ENCODE data around the gene LINC00305. TPM values are rescaled to one million over a fixed set of nuclear protein-coding genes. Genes with fewer than 3 reads are reported as not detected.

Gene LINC00305
- total RNA-seq (2014; rRNA removed; shearing (Covaris generic)) (not detected in 2 replicates), polyA plus RNA-seq (2016; fragmentation: Nextera tagmentation; extraction: Ambion mirVana) (not detected in 2 replicates)

DNA sequence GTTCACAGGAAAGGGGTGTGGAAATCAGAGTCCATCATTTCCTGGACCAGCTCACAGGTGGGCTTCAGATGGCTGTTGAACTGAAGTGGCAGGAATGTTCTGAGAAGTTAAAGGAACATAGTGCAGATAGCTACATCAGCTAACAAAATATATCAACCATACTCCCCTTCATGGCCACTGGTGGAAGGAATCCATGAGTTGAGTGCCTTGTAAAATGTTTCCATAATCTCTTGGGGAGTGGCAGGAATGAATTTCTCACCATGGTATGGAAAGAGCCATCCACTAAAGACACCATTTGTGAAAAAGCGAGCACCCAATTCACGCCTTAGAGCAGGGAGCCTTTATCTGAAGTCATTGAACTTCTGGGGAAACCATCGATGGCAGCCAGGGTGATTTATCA is at the start of gene LINC00305:
TSS of gene LINC00305 (minus strand) at position 101 of the 400 bp plus-strand sequence.
- in situ Hi-C loops (cut with MboI) = no loop called here
- H3K79me2 ChIP-seq (ENCODE audit: insufficient read depth) = no peaks in the 10 kb centered on the region
- no peaks in the 10 kb centered on the region for H3F3A ChIP-seq (ENCODE audit: insufficient read depth)
- TF ChIP-seq EZH2 (IDR thresholded peaks at IDR 0.05; ENCODE audit: insufficient read depth, poor library complexity, severe bottlenecking) = no peak
- no peak for TF ChIP-seq EZH2phosphoT487 (IDR thresholded peaks at IDR 0.05; ENCODE audit: insufficient read depth, low read depth)
- no peaks in the 10 kb centered on the region for H3K9me3 ChIP-seq (ENCODE audit: low read depth)
- H3K9ac ChIP-seq = no peak within 1 kb of the TSS
- peaks cover 4% of the 10 kb centered on the region; the same call in 1 of the 2 replicates for H3K27me3 ChIP-seq (replicated peaks; ENCODE audit: insufficient read depth)
- H3K4me3 ChIP-seq = no peak within 1 kb of the TSS
- no peak within 1 kb of the TSS for H2AFZ ChIP-seq
- H3K27ac ChIP-seq = no peak within 1 kb of the TSS
- no peaks in the 10 kb centered on the region for H3K9me2 ChIP-seq (ENCODE audit: insufficient read depth)
- H3K4me1 ChIP-seq (ENCODE audit: insufficient read depth) = no peaks in the 10 kb centered on the region
- DNase-seq = no peak
- H3K4me2 ChIP-seq (ENCODE audit: unreplicated experiment) = no peak within 1 kb of the TSS
- 24 to 33% methylated on average over 3 of the region's 3 CpGs for WGBS, 2 experiments (ENCODE audit: low coverage in 1 of 2, low lambda C conversion rate in 2 of 2, missing lambda C conversion rate in 2 of 2)
- no peaks in the 10 kb centered on the region for H3K36me3 ChIP-seq (ENCODE audit: low read depth)
- H4K20me1 ChIP-seq (ENCODE audit: insufficient read depth) = no peaks in the 10 kb centered on the region

DNA sequence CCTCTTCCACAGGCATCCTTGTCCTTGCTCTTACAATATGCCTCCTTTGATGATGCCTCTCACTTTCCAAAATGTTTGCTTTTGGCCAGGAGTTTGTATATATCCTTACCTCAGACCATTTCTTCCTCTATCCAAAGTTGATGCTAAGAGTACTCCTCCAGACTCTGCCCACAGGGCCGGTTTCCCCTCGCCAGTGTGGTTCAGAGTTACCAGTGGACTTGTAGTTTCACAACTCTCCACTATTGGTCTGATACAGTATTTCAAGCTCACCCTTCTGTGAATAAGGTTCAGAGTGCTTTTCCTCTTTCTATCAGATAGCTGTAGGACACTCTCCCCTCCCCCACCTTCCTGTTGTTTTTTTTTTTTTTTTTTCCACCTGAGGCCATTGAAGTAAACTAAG is 42.2 kb upstream of the LINC00305 start:
- TF ChIP-seq EZH2 (IDR thresholded peaks at IDR 0.05; ENCODE audit: insufficient read depth, poor library complexity, severe bottlenecking) = no peak
- TF ChIP-seq EZH2phosphoT487 (IDR thresholded peaks at IDR 0.05; ENCODE audit: insufficient read depth, low read depth) = no peak
- Histone ChIP-seq H3K9me3 (ENCODE audit: low read depth) (no peaks in the 10 kb centered on the region), H3K9me2 (ENCODE audit: insufficient read depth) (no peaks in the 10 kb centered on the region), H3K79me2 (ENCODE audit: insufficient read depth) (no peaks in the 10 kb centered on the region), H2AFZ (no peak overlapping the region), H3K9ac (no peak overlapping the region), H3K4me3 (no peak overlapping the region), H3K4me2 (ENCODE audit: unreplicated experiment) (no peak overlapping the region), H3K4me1 (ENCODE audit: insufficient read depth) (no peaks in the 10 kb centered on the region), H3F3A (ENCODE audit: insufficient read depth) (no peaks in the 10 kb centered on the region), H3K27me3 (replicated peaks; ENCODE audit: insufficient read depth) (no peaks in the 10 kb centered on the region; the same call in 1 of the 2 replicates), H3K27ac (no peak overlapping the region), H4K20me1 (ENCODE audit: insufficient read depth) (no peaks in the 10 kb centered on the region), H3K36me3 (ENCODE audit: low read depth) (no peaks in the 10 kb centered on the region)
- 41 to 50% methylated on average over 2 of the region's 2 CpGs for WGBS, 2 experiments (ENCODE audit: low coverage in 1 of 2, low lambda C conversion rate in 2 of 2, missing lambda C conversion rate in 2 of 2)
- no peak for DNase-seq
- in situ Hi-C loops (cut with MboI) = no loop called here

DNA sequence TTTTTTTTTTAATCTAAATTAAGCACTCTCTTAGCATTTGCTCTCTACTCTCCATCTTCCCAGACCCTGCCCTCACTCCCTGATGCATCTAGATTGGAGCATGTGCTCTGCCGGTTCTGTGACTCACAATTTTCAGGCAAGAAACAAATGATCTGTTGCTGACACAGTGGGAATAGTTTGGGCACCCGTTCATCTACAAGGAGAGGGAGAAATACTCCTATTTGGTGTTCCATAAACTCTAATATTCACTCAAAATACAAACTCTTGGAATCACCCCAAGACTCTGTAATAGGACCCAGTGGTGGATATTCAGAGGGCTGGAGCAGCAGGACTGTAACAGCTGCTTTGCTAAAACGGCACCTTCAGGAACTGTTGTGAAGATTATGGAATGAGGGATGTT is 37.1 kb upstream of the LINC00305 start:
- no peak for DNase-seq
- TF ChIP-seq EZH2 (IDR thresholded peaks at IDR 0.05; ENCODE audit: insufficient read depth, poor library complexity, severe bottlenecking) = no peak
- TF ChIP-seq EZH2phosphoT487 (IDR thresholded peaks at IDR 0.05; ENCODE audit: insufficient read depth, low read depth) = no peak
- in situ Hi-C loops (cut with MboI) = no loop called here
- no peaks in the 10 kb centered on the region for H4K20me1 ChIP-seq (ENCODE audit: insufficient read depth)
- no peaks in the 10 kb centered on the region for H3F3A ChIP-seq (ENCODE audit: insufficient read depth)
- no peaks in the 10 kb centered on the region for H3K4me1 ChIP-seq (ENCODE audit: insufficient read depth)
- no peaks in the 10 kb centered on the region for H3K36me3 ChIP-seq (ENCODE audit: low read depth)
- H3K4me3 ChIP-seq = no peak overlapping the region
- H2AFZ ChIP-seq = no peak overlapping the region
- no peaks in the 10 kb centered on the region for H3K79me2 ChIP-seq (ENCODE audit: insufficient read depth)
- no peaks in the 10 kb centered on the region for H3K9me2 ChIP-seq (ENCODE audit: insufficient read depth)
- no peaks in the 10 kb centered on the region for H3K9me3 ChIP-seq (ENCODE audit: low read depth)
- 10 to 17% methylated on average over 3 of the region's 3 CpGs for WGBS, 2 experiments (ENCODE audit: low coverage in 1 of 2, low lambda C conversion rate in 2 of 2, missing lambda C conversion rate in 2 of 2)
- H3K27me3 ChIP-seq (replicated peaks; ENCODE audit: insufficient read depth) = no peaks in the 10 kb centered on the region; the same call in 1 of the 2 replicates
- no peak overlapping the region for H3K4me2 ChIP-seq (ENCODE audit: unreplicated experiment)
- no peak overlapping the region for H3K27ac ChIP-seq
- no peak overlapping the region for H3K9ac ChIP-seq

DNA sequence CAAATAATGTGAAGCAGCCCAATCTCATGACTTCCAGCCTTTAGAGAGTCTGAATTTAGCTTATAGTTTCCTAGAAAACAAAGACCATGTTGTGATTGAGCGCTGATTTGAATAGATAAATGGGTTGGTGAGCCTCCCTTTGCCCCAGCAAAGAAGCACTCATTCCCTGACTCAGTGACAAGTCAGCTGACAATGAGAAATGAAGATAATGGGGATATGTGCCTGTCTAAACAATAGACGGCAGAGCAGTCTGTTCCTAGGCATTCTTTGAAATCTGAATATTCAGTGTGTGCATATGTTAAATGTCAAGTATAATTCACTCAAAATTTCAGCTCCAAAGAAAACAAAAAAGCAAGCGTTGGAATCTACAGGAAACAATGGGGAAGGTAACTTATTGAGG is 34.8 kb upstream of the LINC00305 start:
- H3K4me3 ChIP-seq = no peak overlapping the region
- WGBS, 2 experiments (ENCODE audit: low coverage in 1 of 2, low lambda C conversion rate in 2 of 2, missing lambda C conversion rate in 2 of 2) = 28 to 41% methylated on average over 3 of the region's 3 CpGs
- no peak for TF ChIP-seq EZH2 (IDR thresholded peaks at IDR 0.05; ENCODE audit: insufficient read depth, poor library complexity, severe bottlenecking)
- TF ChIP-seq EZH2phosphoT487 (IDR thresholded peaks at IDR 0.05; ENCODE audit: insufficient read depth, low read depth) = no peak

DNA sequence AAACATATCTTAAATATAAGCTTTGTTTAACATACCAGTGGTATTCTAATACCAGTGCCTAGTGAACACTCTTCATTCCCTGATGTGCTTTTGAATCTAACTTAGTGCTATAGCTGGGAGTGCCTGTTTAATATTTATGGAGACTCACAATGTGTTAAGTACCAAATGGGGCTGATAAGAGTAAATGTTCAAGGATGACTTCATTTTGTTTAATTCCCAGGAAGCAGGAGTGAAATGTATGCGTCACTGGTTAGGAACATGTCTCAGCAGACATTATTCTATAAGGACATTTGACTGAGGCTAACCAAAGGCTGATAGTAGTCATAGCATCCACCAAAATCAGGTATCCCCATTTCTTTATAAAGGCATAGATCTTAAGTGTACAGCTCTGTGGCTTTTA is 31.7 kb upstream of the LINC00305 start:
- Histone ChIP-seq H3K4me3 (no peak overlapping the region), H2AFZ (no peak overlapping the region), H3K79me2 (ENCODE audit: insufficient read depth) (no peaks in the 10 kb centered on the region), H3K27ac (no peak overlapping the region), H3K9ac (no peak overlapping the region), H3K36me3 (ENCODE audit: low read depth) (no peaks in the 10 kb centered on the region), H3F3A (ENCODE audit: insufficient read depth) (no peaks in the 10 kb centered on the region), H3K9me3 (ENCODE audit: low read depth) (no peaks in the 10 kb centered on the region), H4K20me1 (ENCODE audit: insufficient read depth) (no peaks in the 10 kb centered on the region), H3K9me2 (ENCODE audit: insufficient read depth) (no peaks in the 10 kb centered on the region), H3K4me2 (ENCODE audit: unreplicated experiment) (no peak overlapping the region), H3K4me1 (ENCODE audit: insufficient read depth) (no peaks in the 10 kb centered on the region), H3K27me3 (replicated peaks; ENCODE audit: insufficient read depth) (no peaks in the 10 kb centered on the region)
- DNase-seq = no peak
- TF ChIP-seq EZH2phosphoT487 (IDR thresholded peaks at IDR 0.05; ENCODE audit: insufficient read depth, low read depth) (no peak), EZH2 (IDR thresholded peaks at IDR 0.05; ENCODE audit: insufficient read depth, poor library complexity, severe bottlenecking) (no peak)
- in situ Hi-C loops (cut with MboI) = no loop called here
- WGBS, 2 experiments (ENCODE audit: low coverage in 1 of 2, low lambda C conversion rate in 2 of 2, missing lambda C conversion rate in 2 of 2) = 59 to 73% methylated on average over 1 of the region's 1 CpG

More for the DNA sequence above, 34.8 kb upstream of the LINC00305 start:
- no peaks in the 10 kb centered on the region for H3K4me1 ChIP-seq (ENCODE audit: insufficient read depth)
- H3K4me2 ChIP-seq (ENCODE audit: unreplicated experiment) = no peak overlapping the region
- H3K36me3 ChIP-seq (ENCODE audit: low read depth) = no peaks in the 10 kb centered on the region
- H3F3A ChIP-seq (ENCODE audit: insufficient read depth) = no peaks in the 10 kb centered on the region
- in situ Hi-C loops (cut with MboI) = no loop called here
- no peaks in the 10 kb centered on the region for H3K9me2 ChIP-seq (ENCODE audit: insufficient read depth)
- no peaks in the 10 kb centered on the region for H3K79me2 ChIP-seq (ENCODE audit: insufficient read depth)
- no peaks in the 10 kb centered on the region for H4K20me1 ChIP-seq (ENCODE audit: insufficient read depth)
- no peak for DNase-seq
- H3K27ac ChIP-seq = no peak overlapping the region
- H2AFZ ChIP-seq = no peak overlapping the region
- no peaks in the 10 kb centered on the region for H3K9me3 ChIP-seq (ENCODE audit: low read depth)
- H3K9ac ChIP-seq = no peak overlapping the region
- no peaks in the 10 kb centered on the region; the same call in 1 of the 2 replicates for H3K27me3 ChIP-seq (replicated peaks; ENCODE audit: insufficient read depth)

Data from GM23248 (cell line).